Immature natural killer cell (primary cell): ENCODE measurements around the gene FOXO3. TPM values are rescaled to one million over a fixed set of nuclear protein-coding genes. Genes with fewer than 3 reads are reported as not detected.

Experiments
- DNase-seq, 3 donors: peaks; one replicate each; pipeline ENCODE4 v3.0.0; 2022; ENCODE audit warnings: mixed read lengths in 1 of 3
- H3K27ac Mint-ChIP-seq, 6 donors: one replicate each; pipeline ENCODE4 v1.8.0; 2020; ENCODE audit warnings: mixed read lengths in 6 of 6, mild to moderate bottlenecking in 5 of 6, inconsistent platforms in 4 of 6, moderate library complexity in 3 of 6
- H3K27me3 Mint-ChIP-seq, 3 donors: one replicate each; pipeline ENCODE4 v1.8.0; 2020 to 2021; ENCODE audit warnings: low read depth in 3 of 3, mild to moderate bottlenecking in 3 of 3, mixed read lengths in 3 of 3, moderate library complexity in 3 of 3, inconsistent platforms in 1 of 3
- H3K36me3 Mint-ChIP-seq, 3 donors: one replicate each; pipeline ENCODE4 v1.8.0; 2020; ENCODE audit warnings: mixed read lengths in 3 of 3, inconsistent platforms in 2 of 3, mild to moderate bottlenecking in 2 of 3
- H3K4me1 Mint-ChIP-seq, 2 donors: one replicate each; pipeline ENCODE4 v1.8.0; 2020; ENCODE audit warnings: inconsistent platforms in 2 of 2, mild to moderate bottlenecking in 2 of 2, mixed read lengths in 2 of 2, moderate library complexity in 1 of 2
- H3K4me3 Mint-ChIP-seq, 5 donors: one replicate each; pipeline ENCODE4 v1.8.0; 2020; ENCODE audit warnings: mild to moderate bottlenecking in 5 of 5, mixed read lengths in 5 of 5, inconsistent platforms in 3 of 5, moderate library complexity in 3 of 5
- H3K9me3 Mint-ChIP-seq, 6 donors: one replicate each; pipeline ENCODE4 v1.8.0; 2020; ENCODE audit warnings: mild to moderate bottlenecking in 6 of 6, mixed read lengths in 6 of 6, inconsistent platforms in 4 of 6, moderate library complexity in 3 of 6
- polyA plus RNA-seq, 3 donors: library from polyadenylated mRNA; unstranded; fragments of 300-500 nt; fragmentation: Illumina TruSeq; gene quantifications; one replicate each; pipeline ENCODE4 v1.2.3, GENCODE V29; 2021

FOXO3 gene
- polyA plus RNA-seq, 3 donors from 2014 or later, result 20.3 to 41.3 (median 36.4) TPM

DNA sequence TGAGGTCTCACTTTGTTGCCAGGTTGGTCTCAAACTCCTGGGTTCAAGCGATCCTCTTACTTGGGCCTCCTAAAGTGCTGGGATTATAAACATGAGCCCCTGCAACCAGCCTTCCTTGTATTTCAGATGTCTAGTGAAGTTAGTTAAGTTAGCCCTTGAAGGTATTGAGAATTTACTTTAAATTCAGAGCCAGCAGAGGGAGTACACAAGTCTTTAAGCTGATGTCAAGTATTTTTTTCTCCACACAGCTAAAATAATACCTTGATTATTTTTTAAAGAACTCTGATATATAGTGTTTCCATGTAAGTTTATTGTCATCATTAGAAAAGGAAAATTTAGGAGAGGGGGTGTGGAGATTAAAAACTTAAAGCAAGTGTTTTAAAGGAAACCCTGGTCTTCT, 9.8 kb downstream of the FOXO3 start:
- H3K9me3 Mint-ChIP-seq, result no peaks in the 10 kb centered on the region
- peaks cover 64 to 78% of the 10 kb centered on the region in 2 donors for H3K4me1 Mint-ChIP-seq
- no peak overlapping the region for H3K27ac Mint-ChIP-seq
- peak overlapping the region in 1 of 5 donors; percentile 8 for H3K4me3 Mint-ChIP-seq
- peaks cover 3 to 5% (median 4%) of the 10 kb centered on the region in 3 donors for H3K27me3 Mint-ChIP-seq
- DNase-seq, result no peak
- peaks cover 7 to 24% (median 15%) of the 10 kb centered on the region in 3 donors for H3K36me3 Mint-ChIP-seq

DNA sequence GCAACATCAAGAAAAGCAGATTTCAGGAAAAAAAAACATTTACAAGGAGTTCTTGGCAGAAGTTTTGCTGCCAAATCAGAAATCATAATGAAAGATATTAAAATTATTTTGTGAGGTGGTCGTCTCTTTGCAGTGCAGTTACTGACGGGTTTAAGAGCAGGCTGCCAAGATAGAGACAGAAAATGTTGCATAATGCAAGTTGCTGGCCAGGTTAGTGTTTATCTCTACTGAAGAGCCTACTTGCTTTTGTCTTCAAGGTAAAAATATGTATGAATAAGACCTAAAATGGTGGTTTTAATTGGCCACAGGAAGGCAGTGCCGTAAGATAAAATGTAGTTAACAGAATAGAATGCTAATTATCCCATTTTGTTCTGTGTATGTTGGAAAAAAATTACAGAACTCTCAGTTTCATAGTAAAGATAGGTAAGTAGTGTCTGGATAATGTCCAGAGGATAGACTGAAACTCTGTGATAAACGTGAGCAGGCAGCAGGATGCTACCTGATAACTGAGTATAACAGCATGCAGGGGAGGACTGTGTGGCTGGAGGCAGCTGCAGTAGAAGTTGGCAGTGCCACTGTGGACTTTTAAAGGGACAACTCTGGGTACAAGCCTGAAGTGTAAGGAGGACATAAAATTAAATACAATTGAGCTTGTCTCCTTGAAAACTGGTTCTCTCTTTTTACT, 13.9 kb downstream of the FOXO3 start:
- Mint-ChIP-seq H3K36me3 (peaks cover 13 to 20% (median 17%) of the 10 kb centered on the region in 3 donors), H3K9me3 (no peaks in the 10 kb centered on the region), H3K4me3 (no peak overlapping the region), H3K4me1 (peaks cover 62 to 79% of the 10 kb centered on the region in 2 donors), H3K27ac (peak overlapping the region in 3 of 6 donors; percentile 41 to 72 (median 43)), H3K27me3 (peaks cover 0 to 2% (median 2%) of the 10 kb centered on the region in 3 donors)
- no peak for DNase-seq

DNA sequence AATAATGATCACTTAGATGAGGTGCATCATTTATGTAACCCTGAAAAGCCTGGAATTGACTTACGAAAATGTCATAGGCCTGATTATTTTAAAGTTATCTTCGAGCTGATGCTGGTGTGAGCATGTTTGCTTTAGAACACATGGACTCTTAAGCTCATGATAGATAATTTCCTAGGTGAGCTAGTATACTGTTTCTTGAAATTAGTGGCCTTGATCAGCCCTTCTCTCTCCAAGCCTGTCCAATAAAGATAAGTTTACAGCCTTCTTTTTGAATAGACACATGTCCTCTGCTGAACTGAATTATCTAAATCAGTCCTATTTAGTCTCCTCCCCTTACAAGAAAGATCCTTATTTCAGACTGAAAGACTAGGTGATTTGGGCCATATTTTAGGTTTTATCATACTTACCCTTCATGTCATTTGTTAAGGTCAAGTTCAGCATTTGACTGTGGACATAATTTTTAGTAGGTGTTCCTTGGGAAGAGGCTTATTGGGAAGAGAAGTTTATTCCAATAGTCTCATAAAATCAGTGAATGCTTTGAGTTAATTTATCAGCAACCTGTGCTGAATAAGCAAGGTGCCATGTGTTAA, 15.3 kb downstream of the FOXO3 start:
- H3K9me3 Mint-ChIP-seq, result no peaks in the 10 kb centered on the region
- peaks cover 67 to 83% of the 10 kb centered on the region in 2 donors for H3K4me1 Mint-ChIP-seq
- H3K4me3 Mint-ChIP-seq, result no peak overlapping the region
- peak overlapping the region in 4 of 6 donors; percentile 28 to 71 (median 60) for H3K27ac Mint-ChIP-seq
- no peak for DNase-seq
- H3K27me3 Mint-ChIP-seq, result peaks cover 0 to 2% (median 2%) of the 10 kb centered on the region in 3 donors
- peaks cover 9 to 13% (median 12%) of the 10 kb centered on the region in 3 donors for H3K36me3 Mint-ChIP-seq

DNA sequence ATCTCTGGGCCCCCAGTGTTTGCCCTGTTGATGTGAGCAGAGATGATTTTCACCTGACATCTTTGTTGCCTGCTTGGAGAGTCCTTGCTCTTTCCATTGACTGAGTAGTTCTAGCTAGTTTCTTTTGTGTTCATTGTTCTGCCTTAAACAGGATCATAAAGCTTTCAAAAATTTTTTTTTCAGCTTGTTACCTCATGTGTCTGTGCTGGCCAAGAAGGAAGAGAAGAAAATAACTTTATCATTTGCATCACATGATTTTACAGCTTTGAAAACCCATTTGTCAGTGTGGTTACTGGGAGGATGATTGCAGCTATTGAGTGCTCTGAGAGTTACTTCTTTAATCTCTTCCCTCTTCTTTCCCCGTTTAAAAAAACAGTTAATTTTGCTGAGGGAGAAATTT, 16.0 kb downstream of the FOXO3 start:
- H3K27ac Mint-ChIP-seq, result peak overlapping the region; percentile 32 to 87 (median 52)
- H3K27me3 Mint-ChIP-seq, result peaks cover 0 to 2% (median 2%) of the 10 kb centered on the region in 3 donors
- H3K36me3 Mint-ChIP-seq, result peaks cover 5 to 10% (median 9%) of the 10 kb centered on the region in 3 donors
- no peaks in the 10 kb centered on the region for H3K9me3 Mint-ChIP-seq
- H3K4me3 Mint-ChIP-seq, result peak overlapping the region in 4 of 5 donors; percentile 7 to 67 (median 16)
- peaks cover 70 to 83% of the 10 kb centered on the region in 2 donors for H3K4me1 Mint-ChIP-seq
- DNase-seq, result no peak

DNA sequence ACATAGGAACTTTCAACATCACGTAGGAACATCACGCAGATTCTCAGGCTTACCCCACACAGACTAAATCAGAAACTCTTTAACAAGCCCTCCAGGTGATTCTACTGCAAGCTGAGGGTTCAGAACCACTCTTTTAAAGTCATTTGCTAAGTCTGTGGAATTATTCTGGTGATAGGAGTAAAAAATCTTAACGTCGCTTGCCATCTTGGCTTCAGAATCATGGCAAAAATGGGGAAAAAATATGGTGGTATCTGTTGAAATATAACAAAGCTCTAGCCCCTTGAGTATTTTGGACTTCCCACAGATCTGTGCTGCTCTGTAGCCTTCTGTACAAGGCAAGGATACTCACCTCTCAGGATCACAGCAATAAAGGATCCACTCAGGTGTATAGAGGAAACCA, 17.4 kb downstream of the FOXO3 start:
- Mint-ChIP-seq H3K4me1 (peaks cover 77 to 92% of the 10 kb centered on the region in 2 donors), H3K27me3 (peaks cover 0 to 2% (median 2%) of the 10 kb centered on the region in 3 donors), H3K9me3 (no peaks in the 10 kb centered on the region), H3K27ac (peak overlapping the region in 2 of 6 donors; percentile 36 to 41), H3K4me3 (no peak overlapping the region), H3K36me3 (peaks cover 0 to 10% (median 9%) of the 10 kb centered on the region in 3 donors)
- no peak for DNase-seq

DNA sequence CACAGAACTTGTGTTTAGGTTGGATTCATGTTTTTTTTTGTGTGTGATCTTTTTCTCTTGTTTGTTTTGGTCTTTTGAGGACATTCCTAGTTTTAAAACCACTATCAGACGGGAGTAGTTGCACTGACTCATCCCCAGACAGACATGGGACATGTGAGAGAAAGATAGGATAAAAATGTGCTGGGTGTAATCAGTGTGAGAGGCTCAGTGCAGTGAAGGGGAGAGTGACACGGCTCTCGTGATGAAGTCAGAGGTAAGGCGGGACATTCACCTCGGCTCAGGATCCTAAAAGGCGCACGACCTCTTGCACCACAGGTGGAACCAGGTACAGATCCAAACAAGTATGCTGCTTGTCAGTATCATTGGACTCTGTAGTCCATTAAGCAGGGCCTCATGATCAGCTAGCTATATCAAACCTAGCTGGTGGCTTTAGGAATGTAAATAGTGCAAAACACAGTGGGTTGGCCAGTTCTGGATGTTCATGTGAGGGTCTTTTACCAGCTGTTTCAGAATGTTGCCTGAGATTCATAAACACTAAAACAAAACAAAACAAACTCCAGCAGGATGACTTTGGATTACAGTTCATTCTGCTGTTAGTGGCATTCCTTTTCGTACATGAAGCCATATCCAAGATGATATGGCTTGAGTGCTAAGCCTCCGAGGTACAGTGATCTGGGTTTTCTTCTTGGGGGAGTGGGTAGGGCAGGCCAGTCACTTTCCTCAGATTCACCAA, 18.0 kb downstream of the FOXO3 start:
- Mint-ChIP-seq H3K4me1 (peaks cover 82 to 98% of the 10 kb centered on the region in 2 donors), H3K9me3 (no peaks in the 10 kb centered on the region), H3K36me3 (peaks cover 0 to 10% (median 9%) of the 10 kb centered on the region in 3 donors), H3K27me3 (peaks cover 0 to 2% (median 2%) of the 10 kb centered on the region in 3 donors), H3K27ac (peak overlapping the region in 4 of 6 donors; percentile 36 to 55 (median 38)), H3K4me3 (no peak overlapping the region)
- DNase-seq, result no peak

DNA sequence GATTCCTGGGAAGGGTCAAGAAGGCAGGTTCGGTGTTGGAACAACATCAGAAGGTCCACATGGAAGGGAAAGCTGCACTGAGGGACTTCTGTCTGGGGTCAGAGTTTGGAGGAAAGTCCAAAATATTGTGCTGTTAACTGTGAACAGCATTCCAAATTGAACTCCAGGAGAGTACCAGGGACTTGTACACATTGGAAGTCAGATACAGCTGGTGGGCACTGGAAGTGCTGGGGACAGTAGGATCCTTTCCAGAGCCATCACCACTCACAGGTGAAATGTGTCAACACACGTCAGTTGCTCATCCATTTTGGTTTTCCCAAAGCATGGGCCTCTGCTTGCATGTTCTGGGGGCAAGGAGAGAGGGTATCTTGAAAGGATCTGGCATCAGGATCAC, 18.6 kb downstream of the FOXO3 start:
- peaks cover 84 to 99% of the 10 kb centered on the region in 2 donors for H3K4me1 Mint-ChIP-seq
- peaks cover 1 to 2% (median 2%) of the 10 kb centered on the region in 3 donors for H3K27me3 Mint-ChIP-seq

DNA sequence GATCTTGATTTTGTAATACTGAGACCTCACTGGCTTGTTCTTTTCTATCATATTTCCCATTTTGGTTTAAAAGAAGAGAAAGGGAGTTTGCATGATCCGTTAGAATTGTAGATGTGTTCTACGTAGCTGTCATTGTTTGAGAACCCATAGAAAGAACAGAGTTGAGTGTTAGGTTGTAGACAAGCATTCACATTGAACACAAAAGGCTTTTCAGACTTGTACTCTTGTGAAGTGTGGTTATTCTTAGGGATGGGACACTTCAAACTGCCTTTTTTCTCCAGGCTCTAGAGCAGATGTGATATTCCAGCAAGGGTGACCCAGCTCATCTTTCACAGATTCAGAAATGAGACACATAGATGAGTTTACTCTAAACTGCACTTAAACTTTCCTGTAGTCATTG, 19.9 kb downstream of the FOXO3 start:
- Mint-ChIP-seq H3K27me3 (peaks cover 1 to 2% (median 2%) of the 10 kb centered on the region in 3 donors), H3K4me3 (peak overlapping the region in 3 of 5 donors; percentile 61 to 74 (median 65)), H3K36me3 (peaks cover 0 to 10% (median 9%) of the 10 kb centered on the region in 3 donors), H3K27ac (peak overlapping the region in 5 of 6 donors; percentile 8 to 92 (median 76)), H3K9me3 (no peaks in the 10 kb centered on the region), H3K4me1 (peaks cover 79 to 93% of the 10 kb centered on the region in 2 donors)
- DNase-seq, result no peak

More for the DNA sequence above, 18.6 kb downstream of the FOXO3 start:
- no peak overlapping the region for H3K4me3 Mint-ChIP-seq
- H3K9me3 Mint-ChIP-seq, result no peaks in the 10 kb centered on the region
- no peak for DNase-seq
- H3K27ac Mint-ChIP-seq, result peak overlapping the region in 1 of 6 donors; percentile 55
- H3K36me3 Mint-ChIP-seq, result peaks cover 0 to 10% (median 9%) of the 10 kb centered on the region in 3 donors

DNA sequence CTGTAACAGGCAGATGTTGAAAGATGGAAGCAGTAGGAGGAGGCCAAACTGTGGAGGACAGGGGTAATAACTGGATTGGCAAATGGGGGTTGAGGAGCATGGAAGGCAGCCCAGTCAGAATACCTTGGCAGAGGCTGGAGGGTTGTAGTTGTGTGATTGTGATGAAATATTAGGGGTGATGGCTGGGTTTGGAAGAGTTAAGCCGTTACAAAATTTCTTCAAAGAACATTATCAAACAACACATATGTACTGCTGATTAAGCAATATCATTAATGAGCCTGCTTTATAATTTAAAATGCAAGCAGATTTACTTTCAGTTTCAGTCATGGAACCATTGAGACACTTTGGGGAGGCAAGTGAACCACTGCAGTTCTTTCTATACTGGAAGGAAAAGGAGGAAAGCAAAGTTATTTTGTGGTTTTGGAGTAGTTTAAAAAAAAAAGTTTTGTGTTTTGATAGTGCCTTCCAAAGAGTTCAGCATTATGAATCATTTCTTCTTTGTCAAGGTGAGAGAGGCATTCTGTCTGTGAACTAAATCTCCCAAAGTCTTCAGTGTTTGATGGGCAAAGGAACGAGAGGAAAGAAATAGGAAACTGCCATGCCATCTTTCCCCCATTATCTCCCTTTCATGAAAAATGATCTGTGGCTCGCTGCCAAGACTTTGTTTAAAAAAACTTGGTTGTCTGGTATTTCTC, 20.7 kb downstream of the FOXO3 start:
- H3K27ac Mint-ChIP-seq, result peak overlapping the region; percentile 8 to 92 (median 78)
- peaks cover 0 to 10% (median 9%) of the 10 kb centered on the region in 3 donors for H3K36me3 Mint-ChIP-seq
- H3K27me3 Mint-ChIP-seq, result peaks cover 1 to 2% (median 2%) of the 10 kb centered on the region in 3 donors
- H3K9me3 Mint-ChIP-seq, result no peaks in the 10 kb centered on the region
- peak overlapping the region; percentile 51 to 74 (median 65) for H3K4me3 Mint-ChIP-seq
- peak in 1 of 3 donors; percentile 25 for DNase-seq
- peaks cover 75 to 89% of the 10 kb centered on the region in 2 donors for H3K4me1 Mint-ChIP-seq

DNA sequence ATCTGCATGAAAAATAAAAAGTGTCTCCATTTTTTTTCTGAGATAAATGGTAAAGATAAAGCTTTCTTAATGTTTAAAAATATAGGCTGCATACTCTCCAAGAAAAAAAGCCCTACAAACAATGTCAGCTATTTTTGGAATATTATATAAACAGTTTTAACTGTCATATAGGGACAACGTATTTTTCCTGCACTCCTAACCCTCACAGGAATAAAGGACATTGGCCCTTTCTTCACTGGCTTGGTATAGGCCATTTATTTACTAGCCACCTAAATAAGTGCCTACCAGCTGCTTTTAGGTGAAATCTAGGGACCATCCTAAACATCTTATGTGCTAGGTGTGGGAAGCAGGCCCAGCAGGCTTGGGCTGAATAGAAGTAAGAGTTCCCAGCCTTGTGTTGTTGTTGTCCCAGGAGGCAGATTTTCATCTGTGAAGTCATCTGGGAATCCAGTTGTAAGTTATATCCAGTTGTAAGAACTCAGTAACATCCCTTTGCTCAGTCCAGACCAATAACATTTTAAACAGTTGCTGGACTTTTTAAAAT, 21.3 kb downstream of the FOXO3 start:
- peaks cover 1 to 2% (median 2%) of the 10 kb centered on the region in 3 donors for H3K27me3 Mint-ChIP-seq
- DNase-seq, result no peak
- no peaks in the 10 kb centered on the region for H3K9me3 Mint-ChIP-seq
- peak overlapping the region in 3 of 5 donors; percentile 65 to 74 (median 65) for H3K4me3 Mint-ChIP-seq
- H3K27ac Mint-ChIP-seq, result peak overlapping the region in 5 of 6 donors; percentile 7 to 81 (median 24)
- peaks cover 0 to 10% (median 9%) of the 10 kb centered on the region in 3 donors for H3K36me3 Mint-ChIP-seq
- peaks cover 71 to 85% of the 10 kb centered on the region in 2 donors for H3K4me1 Mint-ChIP-seq

DNA sequence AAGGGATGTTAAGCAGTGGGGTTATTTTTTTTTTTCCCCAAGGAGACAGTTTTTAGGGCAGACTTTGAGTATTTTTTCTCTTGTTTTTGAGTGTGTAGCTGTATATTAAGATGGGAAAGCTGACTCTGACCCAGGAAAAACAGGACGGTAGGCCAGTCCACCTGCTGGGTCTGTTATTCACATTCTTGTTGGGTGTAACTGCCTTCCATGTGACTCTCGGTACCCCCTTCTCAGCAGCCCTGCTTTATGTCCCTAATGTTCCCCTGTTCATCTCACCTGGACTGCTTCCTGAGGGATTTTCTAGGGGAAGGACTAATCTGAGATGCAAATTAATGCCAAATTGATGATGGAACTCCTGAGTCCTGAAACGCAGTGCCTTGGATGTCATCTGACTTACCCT, 21.9 kb downstream of the FOXO3 start:
- H3K27ac Mint-ChIP-seq, result peak overlapping the region in 3 of 6 donors; percentile 19 to 46 (median 35)
- H3K4me3 Mint-ChIP-seq, result no peak overlapping the region
- H3K4me1 Mint-ChIP-seq, result peaks cover 71 to 85% of the 10 kb centered on the region in 2 donors
- H3K36me3 Mint-ChIP-seq, result peaks cover 0 to 10% (median 9%) of the 10 kb centered on the region in 3 donors
- DNase-seq, result no peak
- peaks cover 0 to 2% (median 1%) of the 10 kb centered on the region in 3 donors for H3K27me3 Mint-ChIP-seq
- no peaks in the 10 kb centered on the region for H3K9me3 Mint-ChIP-seq

DNA sequence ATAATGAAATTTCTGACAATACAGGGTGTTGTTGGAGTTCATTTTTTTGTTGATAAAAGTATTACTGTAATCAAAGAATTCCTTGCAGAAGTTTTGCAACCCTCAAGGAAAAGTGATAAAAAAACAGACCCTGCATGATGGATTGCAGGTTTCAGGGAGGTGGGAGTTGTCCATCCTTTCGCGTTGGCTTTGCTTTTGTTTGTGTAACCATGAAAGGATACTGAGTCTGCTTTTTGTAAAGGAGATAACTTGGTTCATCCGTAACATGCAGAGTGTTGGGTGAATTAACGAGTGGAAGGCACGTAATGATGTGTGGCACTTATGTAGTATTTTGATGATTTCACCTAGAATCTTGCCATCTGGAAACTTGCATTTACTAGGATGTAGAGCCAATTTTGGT, 23.6 kb downstream of the FOXO3 start:
- H3K27me3 Mint-ChIP-seq, result peaks cover 0 to 2% (median 1%) of the 10 kb centered on the region in 3 donors
- H3K9me3 Mint-ChIP-seq, result no peaks in the 10 kb centered on the region
- H3K27ac Mint-ChIP-seq, result no peak overlapping the region
- H3K36me3 Mint-ChIP-seq, result peaks cover 0 to 4% (median 0%) of the 10 kb centered on the region in 3 donors
- H3K4me3 Mint-ChIP-seq, result no peak overlapping the region
- no peak for DNase-seq
- H3K4me1 Mint-ChIP-seq, result peaks cover 72 to 85% of the 10 kb centered on the region in 2 donors

DNA sequence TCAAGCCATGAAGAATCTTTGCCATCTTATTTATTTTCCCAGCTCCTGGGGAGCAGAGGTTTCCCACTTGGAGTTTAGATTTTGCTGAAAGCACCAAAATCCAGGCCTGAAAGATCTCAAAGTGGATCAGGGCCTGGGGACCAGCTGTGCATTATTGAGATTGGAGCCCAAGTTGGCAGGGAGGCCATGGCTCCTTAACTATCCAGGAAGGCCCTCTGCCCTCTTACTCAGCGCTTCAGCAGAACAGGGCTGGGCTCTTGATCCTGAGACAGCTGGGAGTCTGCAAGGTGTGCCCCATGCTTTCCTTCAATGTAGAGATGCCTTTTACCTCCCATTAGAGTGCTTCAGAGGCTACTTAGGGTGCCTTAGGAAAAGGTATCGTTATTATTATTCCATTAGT, 24.6 kb downstream of the FOXO3 start:
- Mint-ChIP-seq H3K9me3 (no peaks in the 10 kb centered on the region), H3K36me3 (peaks cover 0 to 4% (median 0%) of the 10 kb centered on the region in 3 donors), H3K27me3 (peaks cover 0 to 2% (median 1%) of the 10 kb centered on the region in 3 donors), H3K27ac (no peak overlapping the region), H3K4me3 (no peak overlapping the region), H3K4me1 (peaks cover 75 to 86% of the 10 kb centered on the region in 2 donors)
- DNase-seq, result no peak
